Transverse colon (tissue), 4 donors: ENCODE results near the gene LDLRAD4.

Source experiments
- EP300 ChIP-seq: sonication (generic); formaldehyde crosslinking; IDR thresholded peaks from one replicate; pipeline ENCODE4 v1.6.1; 2017; ENCODE audit warnings: antibody characterized with exemption, low read depth
- POLR2A ChIP-seq: fragments of 450-650 bp; IDR thresholded peaks from one replicate; pipeline ENCODE4 v1.6.1; 2016; ENCODE audit warnings: antibody characterized with exemption, mild to moderate bottlenecking, moderate library complexity
- POLR2AphosphoS5 ChIP-seq, 3 donors: sonication (generic); formaldehyde crosslinking; IDR thresholded peaks; one replicate each; pipeline ENCODE4 v1.6.1; 2016; ENCODE audit warnings: antibody characterized with exemption in 3 of 3
- TF ChIP-seq, protein P1 (sequence below), 5 experiments: fragments of 200-600 bp in 3 of 5; fragments of 450-650 bp in 2 of 5; sonication (generic) in 3 of 5; IDR thresholded peaks; 1 replicate in 2 of 5; 2 replicates in 3 of 5; pipeline ENCODE4 v1.5.1; 2016 to 2017; ENCODE audit warnings: antibody characterized with exemption in 5 of 5, inconsistent platforms in 3 of 5, mild to moderate bottlenecking in 2 of 5, moderate library complexity in 1 of 5

DNA sequence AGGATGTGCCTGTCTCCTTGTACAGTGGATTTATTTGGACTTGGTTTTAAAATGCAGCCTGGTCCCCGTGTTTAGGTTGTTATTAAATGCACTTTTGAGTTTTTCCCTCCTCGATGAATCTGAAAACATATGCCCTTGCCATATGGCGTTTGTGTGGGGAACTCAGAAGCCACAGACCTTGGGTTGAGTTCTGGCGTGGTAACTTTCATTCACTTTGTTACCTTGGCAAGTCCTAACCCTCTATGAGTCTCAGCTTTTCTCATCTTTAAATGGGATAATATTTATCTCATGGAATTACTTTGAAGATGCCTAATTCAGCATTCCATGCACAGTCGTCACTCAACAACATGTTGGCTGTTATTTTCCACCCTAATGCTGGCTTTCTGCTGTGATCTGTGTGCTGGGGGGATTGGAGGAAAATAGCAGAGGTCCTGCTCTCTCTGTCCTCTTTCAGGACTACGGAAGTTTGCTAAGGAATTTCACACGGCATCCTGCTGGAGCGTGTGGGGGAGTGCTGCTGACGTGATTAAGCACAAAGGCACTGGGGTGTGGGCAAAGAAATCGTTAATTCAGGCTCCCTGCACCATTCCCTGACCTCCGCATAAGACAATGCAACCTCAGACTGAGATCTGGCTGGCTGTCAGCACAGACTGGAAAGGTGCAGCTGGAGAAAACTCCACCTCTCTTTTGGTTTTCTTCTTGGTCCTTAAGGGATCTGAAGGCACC lies 61.7 kb downstream of the LDLRAD4 start:
- no peak for TF ChIP-seq POLR2AphosphoS5 (IDR thresholded peaks at IDR 0.05)
- TF ChIP-seq, protein P1, sequence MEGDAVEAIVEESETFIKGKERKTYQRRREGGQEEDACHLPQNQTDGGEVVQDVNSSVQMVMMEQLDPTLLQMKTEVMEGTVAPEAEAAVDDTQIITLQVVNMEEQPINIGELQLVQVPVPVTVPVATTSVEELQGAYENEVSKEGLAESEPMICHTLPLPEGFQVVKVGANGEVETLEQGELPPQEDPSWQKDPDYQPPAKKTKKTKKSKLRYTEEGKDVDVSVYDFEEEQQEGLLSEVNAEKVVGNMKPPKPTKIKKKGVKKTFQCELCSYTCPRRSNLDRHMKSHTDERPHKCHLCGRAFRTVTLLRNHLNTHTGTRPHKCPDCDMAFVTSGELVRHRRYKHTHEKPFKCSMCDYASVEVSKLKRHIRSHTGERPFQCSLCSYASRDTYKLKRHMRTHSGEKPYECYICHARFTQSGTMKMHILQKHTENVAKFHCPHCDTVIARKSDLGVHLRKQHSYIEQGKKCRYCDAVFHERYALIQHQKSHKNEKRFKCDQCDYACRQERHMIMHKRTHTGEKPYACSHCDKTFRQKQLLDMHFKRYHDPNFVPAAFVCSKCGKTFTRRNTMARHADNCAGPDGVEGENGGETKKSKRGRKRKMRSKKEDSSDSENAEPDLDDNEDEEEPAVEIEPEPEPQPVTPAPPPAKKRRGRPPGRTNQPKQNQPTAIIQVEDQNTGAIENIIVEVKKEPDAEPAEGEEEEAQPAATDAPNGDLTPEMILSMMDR (IDR thresholded peaks at IDR 0.05), result no peak
- TF ChIP-seq POLR2A, result no peak
- no peak for TF ChIP-seq EP300
